ENCODE measurements around the gene LRRC7. TPM values are rescaled to one million over a fixed set of nuclear protein-coding genes. Genes with fewer than 3 reads are reported as not detected.

Gene LRRC7
- total RNA-seq, 1 experiment from 2014 or later: 0.14 TPM

DNA sequence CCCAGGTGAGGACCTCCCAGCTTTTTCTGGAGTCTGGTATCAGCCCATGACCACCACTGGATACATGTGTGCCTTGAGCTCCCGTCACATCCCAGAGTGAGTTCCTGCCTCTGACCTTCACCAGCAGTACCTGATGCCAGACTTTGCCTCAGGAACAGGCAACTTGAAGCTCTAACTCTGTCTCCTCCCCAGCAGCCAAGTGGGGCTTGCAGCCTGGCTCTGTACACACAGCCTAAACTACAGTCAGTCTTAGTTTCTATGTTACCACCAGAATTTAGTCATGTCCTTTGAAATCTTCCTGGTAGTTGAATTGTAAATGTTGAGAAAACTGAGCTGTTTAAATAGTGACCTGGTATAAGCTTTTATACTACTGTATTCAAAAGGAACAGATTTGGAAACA, 431.1 kb downstream of the LRRC7 start:
- Mint-ChIP-seq H3K4me1 (ENCODE audit: low read depth, unreplicated experiment) (no peaks in the 10 kb centered on the region), H3K9me3 (ENCODE audit: low read depth, unreplicated experiment) (no peaks in the 10 kb centered on the region), H3K27ac (ENCODE audit: unreplicated experiment) (no peak overlapping the region), H3K4me3 (ENCODE audit: low read depth, unreplicated experiment) (no peak overlapping the region), H3K36me3 (ENCODE audit: insufficient read depth, unreplicated experiment) (no peaks in the 10 kb centered on the region), H3K27me3 (ENCODE audit: unreplicated experiment) (no peaks in the 10 kb centered on the region)
- intact Hi-C loops (cut with micrococcal nuclease; ENCODE audit: unreplicated experiment): no loop called here
- no peak for DNase-seq
- TF ChIP-seq, protein P1, sequence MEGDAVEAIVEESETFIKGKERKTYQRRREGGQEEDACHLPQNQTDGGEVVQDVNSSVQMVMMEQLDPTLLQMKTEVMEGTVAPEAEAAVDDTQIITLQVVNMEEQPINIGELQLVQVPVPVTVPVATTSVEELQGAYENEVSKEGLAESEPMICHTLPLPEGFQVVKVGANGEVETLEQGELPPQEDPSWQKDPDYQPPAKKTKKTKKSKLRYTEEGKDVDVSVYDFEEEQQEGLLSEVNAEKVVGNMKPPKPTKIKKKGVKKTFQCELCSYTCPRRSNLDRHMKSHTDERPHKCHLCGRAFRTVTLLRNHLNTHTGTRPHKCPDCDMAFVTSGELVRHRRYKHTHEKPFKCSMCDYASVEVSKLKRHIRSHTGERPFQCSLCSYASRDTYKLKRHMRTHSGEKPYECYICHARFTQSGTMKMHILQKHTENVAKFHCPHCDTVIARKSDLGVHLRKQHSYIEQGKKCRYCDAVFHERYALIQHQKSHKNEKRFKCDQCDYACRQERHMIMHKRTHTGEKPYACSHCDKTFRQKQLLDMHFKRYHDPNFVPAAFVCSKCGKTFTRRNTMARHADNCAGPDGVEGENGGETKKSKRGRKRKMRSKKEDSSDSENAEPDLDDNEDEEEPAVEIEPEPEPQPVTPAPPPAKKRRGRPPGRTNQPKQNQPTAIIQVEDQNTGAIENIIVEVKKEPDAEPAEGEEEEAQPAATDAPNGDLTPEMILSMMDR (IDR thresholded peaks at IDR 0.05; ENCODE audit: unreplicated experiment): no peak
- CTCF ChIA-PET: no interaction called here
- BruUV-seq (replicated peaks): no TSS peak

DNA sequence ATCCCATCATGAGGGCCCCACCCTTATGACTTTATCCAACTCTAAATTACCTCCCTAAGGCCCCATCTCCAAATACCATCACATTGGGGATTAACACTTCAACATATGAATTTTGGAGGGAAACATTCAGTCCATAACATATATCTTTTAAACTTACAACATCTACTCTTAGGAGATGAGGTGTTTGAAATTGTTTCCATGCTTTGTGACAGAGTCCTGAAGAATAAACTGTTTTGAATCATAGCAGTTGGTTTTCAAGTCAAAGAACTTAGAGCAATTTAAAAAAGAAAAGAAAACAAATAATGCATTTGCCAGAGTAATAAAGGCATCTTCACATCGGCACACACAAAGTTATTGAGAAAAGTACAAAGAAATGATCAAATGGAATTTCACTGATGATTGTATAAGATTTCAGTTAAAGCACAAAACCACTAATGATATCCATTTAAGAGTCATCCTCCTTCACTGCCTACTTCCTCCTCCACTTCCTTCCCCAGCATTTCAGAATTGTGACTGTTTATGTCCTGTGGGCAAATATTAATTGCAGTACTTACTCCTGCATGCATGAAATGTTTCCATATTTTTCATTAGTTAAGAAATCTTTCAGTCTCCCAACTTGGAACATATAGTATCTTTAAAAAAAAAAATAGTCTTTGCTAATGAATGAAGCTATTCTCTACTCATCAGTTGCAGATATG, 435.6 kb downstream of the LRRC7 start:
- no peaks in the 10 kb centered on the region for H3K4me1 Mint-ChIP-seq (ENCODE audit: low read depth, unreplicated experiment)
- no peaks in the 10 kb centered on the region for H3K9me3 Mint-ChIP-seq (ENCODE audit: low read depth, unreplicated experiment)
- no peaks in the 10 kb centered on the region for H3K36me3 Mint-ChIP-seq (ENCODE audit: insufficient read depth, unreplicated experiment)
- H3K27me3 Mint-ChIP-seq (ENCODE audit: unreplicated experiment): no peaks in the 10 kb centered on the region
- intact Hi-C loops (cut with micrococcal nuclease; ENCODE audit: unreplicated experiment): no loop called here
- no peak for DNase-seq
- TF ChIP-seq, protein P1 (IDR thresholded peaks at IDR 0.05; ENCODE audit: unreplicated experiment): no peak
- no peak overlapping the region for H3K4me3 Mint-ChIP-seq (ENCODE audit: low read depth, unreplicated experiment)
- CTCF ChIA-PET: no interaction called here
- BruUV-seq (replicated peaks): no TSS peak
- no peak overlapping the region for H3K27ac Mint-ChIP-seq (ENCODE audit: unreplicated experiment)

DNA sequence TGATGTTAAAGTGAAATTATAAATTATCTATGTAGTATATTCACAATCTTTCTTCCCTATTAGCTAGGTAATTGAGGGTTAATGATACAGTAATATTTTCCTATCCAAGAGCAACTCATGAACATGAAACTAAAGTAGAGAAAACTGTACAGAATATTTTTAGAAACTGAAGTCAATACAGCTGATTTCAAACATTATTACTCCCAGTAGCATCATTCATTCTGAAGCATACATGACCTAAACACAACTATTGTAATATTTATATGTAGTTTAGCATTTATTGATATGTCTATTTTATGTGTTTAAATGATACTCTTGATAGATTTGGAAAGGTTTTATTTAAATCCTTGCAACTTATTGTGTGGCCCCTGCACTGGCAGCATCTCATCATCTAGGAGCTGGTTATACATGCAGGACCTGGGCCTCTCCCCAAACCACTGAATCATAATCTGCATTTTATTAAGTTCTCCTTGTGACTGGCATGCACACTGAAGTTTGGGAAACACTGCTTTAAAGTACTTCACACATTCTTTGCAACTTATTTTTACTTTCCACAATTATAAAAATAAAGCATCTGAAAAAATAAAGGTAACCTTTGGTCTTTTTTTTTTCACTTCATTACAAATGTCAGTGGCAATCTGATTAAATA, 437.8 kb downstream of the LRRC7 start:
- TF ChIP-seq, protein P1 (IDR thresholded peaks at IDR 0.05; ENCODE audit: unreplicated experiment): no peak
- no peak for DNase-seq
- Mint-ChIP-seq H3K9me3 (ENCODE audit: low read depth, unreplicated experiment) (no peaks in the 10 kb centered on the region), H3K4me1 (ENCODE audit: low read depth, unreplicated experiment) (no peaks in the 10 kb centered on the region), H3K27me3 (ENCODE audit: unreplicated experiment) (no peaks in the 10 kb centered on the region), H3K36me3 (ENCODE audit: insufficient read depth, unreplicated experiment) (no peaks in the 10 kb centered on the region), H3K27ac (ENCODE audit: unreplicated experiment) (no peak overlapping the region), H3K4me3 (ENCODE audit: low read depth, unreplicated experiment) (no peak overlapping the region)
- BruUV-seq (replicated peaks): no TSS peak
- CTCF ChIA-PET: no interaction called here
- intact Hi-C loops (cut with micrococcal nuclease; ENCODE audit: unreplicated experiment): no loop called here

DNA sequence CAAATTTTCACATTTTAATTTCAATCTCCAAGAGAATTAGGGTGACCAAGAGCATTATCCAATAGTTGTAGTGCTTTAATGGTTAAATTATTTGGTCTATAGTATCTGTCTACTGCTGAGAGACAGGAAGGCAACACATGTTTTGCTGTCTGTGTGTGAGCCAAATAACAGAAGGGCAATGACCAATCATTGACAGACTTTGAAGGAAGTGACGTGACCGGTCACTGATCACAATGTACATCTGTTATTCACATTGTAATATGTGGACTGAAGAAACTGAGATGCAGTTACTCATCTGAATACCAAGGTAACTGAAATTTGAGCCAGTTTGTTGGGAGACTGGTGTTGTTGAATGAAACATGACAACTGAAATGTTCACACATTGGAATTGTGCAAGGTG, 440.9 kb downstream of the LRRC7 start:
- no peaks in the 10 kb centered on the region for H3K27me3 Mint-ChIP-seq (ENCODE audit: unreplicated experiment)
- H3K4me1 Mint-ChIP-seq (ENCODE audit: low read depth, unreplicated experiment): no peaks in the 10 kb centered on the region
- no peak overlapping the region for H3K4me3 Mint-ChIP-seq (ENCODE audit: low read depth, unreplicated experiment)
- no peaks in the 10 kb centered on the region for H3K9me3 Mint-ChIP-seq (ENCODE audit: low read depth, unreplicated experiment)
- H3K27ac Mint-ChIP-seq (ENCODE audit: unreplicated experiment): no peak overlapping the region
- BruUV-seq (replicated peaks): no TSS peak
- intact Hi-C loops (cut with micrococcal nuclease; ENCODE audit: unreplicated experiment): no loop called here
- TF ChIP-seq, protein P1 (IDR thresholded peaks at IDR 0.05; ENCODE audit: unreplicated experiment): no peak
- DNase-seq: no peak
- CTCF ChIA-PET: no interaction called here
- no peaks in the 10 kb centered on the region for H3K36me3 Mint-ChIP-seq (ENCODE audit: insufficient read depth, unreplicated experiment)
